GM19238 (cell line): Measurements from ENCODE around the gene PATE4.
"Not testable (repeated sequence)": the region's sequence is repeated elsewhere in the genome, so short reads cannot be mapped to it uniquely, and the experiment has no call there.

ENCODE experiments used
- DNase-seq: peaks from one replicate; pipeline ENCODE4 v3.0.0; 2011; ENCODE audit warnings: low spot score; ENCODE audit not compliant: insufficient read length

Gene PATE4, protein sequence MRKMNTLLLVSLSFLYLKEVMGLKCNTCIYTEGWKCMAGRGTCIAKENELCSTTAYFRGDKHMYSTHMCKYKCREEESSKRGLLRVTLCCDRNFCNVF

DNA sequence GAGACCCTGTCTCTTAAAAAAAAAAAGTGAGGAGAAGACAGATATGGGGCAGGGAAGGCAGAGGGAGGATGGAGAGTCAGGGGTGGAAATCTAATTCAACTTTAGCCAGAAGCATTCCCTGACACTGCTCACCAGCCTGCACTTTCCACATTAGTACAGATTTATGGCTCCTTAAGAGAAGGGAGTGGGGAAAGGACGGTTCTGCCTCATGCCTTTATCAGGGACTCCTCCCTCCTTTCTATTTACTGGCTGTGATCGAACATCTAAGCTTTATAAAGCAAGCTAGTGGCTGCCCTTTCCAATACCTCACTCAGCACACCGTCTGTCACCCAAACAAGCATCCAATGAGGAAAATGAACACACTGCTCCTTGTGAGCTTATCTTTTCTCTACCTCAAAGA lies at the start of gene PATE4:
Gene PATE4 (plus strand): TSS at position 301 of the 400 bp plus-strand sequence. CDS start 44 bp downstream, at position 345.
- DNase-seq, result no peak

DNA sequence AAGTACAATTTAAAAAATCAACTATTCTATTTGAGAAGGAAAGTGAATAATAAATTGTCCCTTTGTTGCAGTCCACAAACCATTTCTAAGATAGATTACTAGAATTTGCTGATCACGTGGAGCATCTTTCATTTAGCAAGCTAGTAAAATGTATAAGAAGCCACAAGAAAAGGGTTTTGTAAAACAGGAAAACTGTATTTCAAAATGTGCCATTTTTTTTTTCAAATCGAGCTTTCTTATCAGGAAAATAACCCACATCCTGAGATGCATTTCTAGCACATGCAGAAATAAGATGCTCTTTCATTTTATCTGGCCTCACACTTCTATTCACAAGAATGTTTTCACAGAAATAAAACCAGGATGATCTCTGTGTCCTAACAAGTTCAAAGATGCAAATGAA lies 48.4 kb upstream of the PATE4 start:
- no peak for DNase-seq

DNA sequence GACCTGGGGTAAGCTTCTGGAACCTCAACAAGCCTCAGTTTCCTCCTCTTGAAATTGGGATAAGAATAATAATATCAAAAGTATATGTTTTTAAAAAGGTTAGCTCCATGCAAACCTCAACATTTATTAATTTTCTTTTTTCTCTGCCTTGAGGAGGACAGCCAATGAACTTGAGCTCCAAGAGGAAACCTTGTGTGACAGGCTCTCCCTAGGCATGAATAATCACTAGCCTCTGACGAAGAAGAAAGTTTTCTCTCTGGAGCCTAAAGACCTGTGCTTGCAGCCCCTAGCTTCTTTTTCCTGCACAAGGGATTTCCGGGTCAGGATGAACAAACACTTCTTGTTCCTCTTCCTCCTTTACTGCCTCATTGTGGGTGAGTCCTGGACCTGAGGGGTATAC lies 45.3 kb upstream of the PATE4 start, which contains the start of gene PATE3:
Gene PATE3 (plus strand): TSS at position 301 of the 400 bp plus-strand sequence. CDS start 25 bp downstream, at position 326.
- DNase-seq, result no peak

DNA sequence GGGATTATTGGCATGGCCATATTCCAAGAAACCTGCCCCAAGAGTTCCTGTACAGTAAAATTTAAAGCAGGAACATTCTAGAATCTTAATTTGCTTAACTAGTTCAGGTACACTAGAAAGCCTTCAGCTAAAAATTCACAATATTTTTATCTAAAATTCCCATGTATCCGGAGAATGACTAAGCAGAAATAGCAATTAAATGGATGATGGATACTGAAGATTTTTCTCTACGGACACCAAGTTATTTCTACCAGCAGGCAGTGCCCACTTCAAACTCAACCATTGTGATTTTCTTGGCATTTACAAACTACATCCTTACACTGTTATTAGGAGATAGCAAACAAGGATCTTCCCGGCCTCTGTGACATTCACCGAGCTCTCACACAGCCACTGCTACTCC lies 42.3 kb upstream of the PATE4 start:
- DNase-seq, result no peak

DNA sequence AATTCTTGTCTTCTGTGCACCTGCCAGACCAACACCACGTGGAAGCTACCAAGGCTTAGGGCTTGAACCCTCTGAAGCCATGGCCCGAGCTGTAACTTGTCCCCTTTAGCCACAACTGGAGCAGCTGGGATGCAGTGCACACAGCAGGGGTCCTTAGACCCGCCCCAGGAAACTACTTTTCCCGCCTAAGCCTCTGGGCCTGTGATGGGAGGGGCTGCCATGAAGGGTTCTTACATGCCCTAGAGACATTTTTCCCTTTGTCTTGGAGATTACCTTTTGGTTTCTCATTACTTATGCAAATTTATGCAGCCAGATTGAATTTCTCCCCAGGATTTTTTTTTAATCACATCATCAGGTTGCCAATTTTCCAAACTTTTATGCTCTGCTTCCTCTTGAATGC lies 35.5 kb upstream of the PATE4 start:
- no peak for DNase-seq

DNA sequence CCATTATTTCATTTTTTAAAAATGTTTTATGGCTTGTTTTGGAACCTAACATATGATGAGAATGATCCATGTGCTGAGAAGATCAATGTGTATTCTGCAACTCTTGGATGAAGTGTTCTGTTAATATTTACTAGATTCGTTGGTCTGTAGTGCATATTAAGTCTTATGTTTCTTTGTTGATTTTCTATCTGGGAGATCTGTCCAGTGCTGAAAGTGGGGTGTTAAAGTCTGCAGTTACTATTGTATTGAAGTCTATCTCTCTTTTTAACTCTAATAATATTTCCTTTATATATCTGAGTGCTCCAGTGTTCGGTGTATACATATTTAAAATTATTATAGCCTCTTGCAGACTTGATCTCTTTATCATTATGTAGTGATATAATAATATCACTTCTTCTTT lies 33.3 kb upstream of the PATE4 start:
- no peak for DNase-seq

DNA sequence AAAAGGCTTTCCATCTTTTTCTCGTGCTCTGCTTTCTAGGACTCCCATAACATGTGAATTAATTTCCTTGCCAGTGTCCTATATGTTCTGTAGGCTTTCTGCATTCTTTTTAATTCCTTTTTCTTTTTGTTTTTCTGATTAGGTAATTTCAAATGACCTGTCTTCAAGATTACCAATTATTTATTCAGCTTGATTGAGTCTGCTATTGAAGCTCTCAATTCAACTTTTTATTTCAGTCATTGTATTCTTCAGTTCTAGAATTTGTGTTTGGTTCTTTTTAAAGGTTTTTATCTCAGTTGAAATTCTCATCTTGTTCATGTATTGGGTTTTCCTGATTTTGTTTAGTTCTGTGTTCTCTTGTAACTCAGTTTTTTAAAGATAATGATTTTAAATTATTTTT lies 30.7 kb upstream of the PATE4 start:
- DNase-seq, result no peak

DNA sequence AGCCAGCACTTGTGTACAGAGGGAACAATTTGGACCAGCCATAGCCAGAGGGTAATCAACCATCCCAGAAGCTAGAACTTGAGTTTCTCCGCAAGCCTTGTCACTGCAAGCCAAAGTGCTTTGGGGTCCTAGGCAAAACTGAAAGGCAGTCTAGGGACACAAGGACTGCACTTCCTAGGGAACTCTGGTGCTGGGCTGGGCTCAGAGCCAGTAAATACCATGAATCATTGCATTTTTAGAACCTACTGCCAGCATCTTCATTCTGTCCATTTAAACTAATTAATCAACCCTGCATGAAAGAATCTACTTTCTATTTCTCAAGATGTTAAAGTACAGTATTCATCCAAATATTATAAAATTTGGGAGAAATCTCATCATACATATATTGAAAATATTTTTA lies 25.2 kb upstream of the PATE4 start:
- no peak for DNase-seq

DNA sequence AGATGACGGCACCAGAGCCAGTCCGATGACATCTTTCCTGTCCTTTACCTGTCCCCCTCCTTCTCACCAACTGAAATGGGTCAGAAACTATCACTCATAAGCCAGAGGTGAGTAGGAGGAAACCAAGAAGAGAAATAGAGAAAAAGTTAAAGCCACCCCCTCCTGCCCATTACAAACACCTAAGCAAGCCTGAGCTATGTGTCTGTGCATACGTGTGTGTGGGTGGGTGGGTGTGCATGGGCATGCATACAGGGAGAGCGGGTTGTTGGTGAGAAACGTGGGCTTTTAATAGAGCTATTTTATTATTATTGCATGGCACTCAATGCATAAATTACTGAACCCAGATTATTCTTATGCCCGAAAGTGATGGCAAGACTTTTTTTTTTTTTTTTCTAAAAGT lies 2.6 kb downstream of the PATE4 start:
- DNase-seq, result no peak

DNA sequence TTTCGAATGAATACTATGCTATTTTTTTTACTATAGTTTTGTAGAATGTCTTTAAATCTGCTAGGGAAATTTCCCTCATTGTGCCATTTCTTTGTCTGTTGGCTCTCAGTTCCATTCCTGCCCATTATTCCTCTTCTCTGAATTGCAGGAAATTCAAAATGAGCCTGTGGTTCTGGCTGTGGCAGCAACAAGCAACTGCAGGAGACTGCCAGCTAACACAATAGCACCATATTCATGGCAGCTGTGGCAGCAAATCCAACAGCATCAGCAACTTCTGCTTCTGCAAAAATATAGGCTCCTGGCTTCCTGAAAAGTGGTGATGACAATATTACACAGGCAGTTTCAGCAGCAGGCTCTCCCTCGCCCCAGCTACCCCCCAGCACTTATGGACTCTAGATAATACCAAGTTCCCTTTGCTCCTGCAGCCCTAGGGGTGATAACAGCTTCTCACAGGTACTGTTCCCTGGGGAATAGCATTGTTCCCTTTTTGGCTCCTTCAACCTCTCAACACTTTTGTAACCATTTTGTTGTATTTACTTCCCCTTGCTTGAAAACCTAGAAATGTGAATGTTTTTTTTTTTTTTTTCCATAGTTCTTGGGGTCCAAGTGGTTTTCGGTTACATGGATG lies 9.3 kb downstream of the PATE4 start:
- DNase-seq, result no peak

DNA sequence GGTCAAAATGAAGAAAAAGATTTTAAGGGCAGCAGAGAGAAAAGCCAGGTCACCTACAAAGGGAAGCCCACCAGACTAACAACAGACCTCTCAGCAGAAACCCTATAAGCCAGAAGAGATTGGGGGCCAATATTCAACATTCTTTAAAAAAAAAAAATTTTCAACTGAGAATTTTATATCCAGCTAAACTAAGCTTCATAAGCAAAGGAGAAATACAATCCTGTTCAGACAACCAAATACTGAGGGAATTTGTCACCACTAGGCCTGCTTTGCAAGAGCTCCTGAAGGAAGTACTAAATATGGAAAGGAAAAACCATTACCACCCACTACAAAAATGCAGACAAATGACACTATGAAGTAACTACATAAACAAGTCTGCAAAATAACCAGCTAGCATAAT lies 13.1 kb downstream of the PATE4 start:
- no peak for DNase-seq

DNA sequence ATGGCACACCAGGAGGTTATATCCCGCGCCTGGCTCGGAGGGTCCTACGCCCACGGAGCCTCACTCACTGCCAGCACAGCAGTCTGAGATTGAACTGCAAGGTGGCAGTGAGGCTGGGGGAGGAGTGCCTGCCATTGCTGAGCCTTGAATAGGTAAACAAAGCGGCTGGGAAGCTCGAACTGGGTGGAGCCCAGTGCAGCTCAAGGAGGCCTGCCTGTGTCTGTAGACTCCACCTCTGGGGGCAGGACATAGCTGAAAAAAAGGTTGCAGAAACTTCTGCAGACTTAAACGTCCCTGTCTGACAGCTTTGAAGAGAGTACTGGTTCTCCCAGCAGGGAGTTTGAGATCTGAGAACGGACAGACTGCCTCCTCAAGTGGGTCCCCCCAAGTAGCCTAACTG lies 24.6 kb downstream of the PATE4 start:
- not testable (repeated sequence) for DNase-seq

DNA sequence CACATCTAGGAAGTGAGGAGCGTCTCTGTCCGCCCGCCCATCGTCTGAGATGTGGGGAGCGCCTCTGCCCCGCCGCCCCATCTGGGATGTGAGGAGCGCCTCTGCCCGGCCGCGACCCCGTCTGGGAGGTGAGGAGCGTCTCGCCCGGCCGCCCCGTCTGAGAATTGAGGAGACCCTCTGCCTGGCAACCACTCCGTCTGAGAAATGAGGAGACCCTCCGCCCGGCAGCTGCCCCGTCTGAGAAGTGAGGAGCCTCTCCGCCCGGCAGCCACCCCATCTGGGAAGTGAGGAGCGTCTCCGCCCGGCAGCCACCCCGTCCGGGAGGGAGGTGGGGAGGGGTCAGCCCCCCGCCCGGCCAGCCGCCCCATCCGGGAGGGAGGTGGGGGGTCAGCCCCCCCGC lies 29.7 kb downstream of the PATE4 start:
- not testable (repeated sequence) for DNase-seq

DNA sequence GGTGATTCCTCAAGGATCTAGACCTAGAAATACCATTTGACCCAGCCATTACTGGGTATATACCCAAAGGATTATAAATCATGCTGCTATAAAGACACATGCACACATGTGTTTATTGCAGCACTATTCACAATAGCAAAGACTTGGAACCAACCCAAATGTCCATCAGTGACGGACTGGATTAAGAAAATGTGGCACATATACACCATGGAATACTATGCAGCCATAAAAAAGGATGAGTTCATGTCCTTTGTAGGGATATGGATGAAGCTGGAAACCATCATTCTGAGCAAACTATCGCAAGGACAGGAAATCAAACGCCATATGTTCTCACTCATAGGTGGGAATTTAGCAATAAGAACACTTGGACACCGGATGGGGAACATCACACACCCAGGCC lies 32.2 kb downstream of the PATE4 start:
- not testable (repeated sequence) for DNase-seq

DNA sequence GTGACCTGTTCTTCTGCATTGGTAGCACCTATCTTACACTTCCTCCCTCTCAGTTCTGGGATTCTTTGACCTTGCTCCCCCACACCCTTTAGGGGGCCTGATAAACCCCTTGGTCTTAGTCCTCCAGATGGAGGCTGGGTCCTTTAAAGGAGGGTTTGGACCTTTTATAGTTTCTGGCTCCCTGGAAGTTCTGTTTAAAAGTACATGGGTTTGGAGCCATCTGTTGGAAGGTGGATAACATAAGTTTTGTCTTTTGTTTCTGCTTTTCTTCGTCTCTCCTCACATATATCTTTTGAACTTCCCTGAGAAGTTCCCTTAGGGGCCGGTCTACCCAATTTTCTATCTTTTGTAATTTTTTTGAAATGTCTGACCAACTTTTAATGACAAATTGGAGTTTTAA lies 36.4 kb downstream of the PATE4 start:
- no peak for DNase-seq

DNA sequence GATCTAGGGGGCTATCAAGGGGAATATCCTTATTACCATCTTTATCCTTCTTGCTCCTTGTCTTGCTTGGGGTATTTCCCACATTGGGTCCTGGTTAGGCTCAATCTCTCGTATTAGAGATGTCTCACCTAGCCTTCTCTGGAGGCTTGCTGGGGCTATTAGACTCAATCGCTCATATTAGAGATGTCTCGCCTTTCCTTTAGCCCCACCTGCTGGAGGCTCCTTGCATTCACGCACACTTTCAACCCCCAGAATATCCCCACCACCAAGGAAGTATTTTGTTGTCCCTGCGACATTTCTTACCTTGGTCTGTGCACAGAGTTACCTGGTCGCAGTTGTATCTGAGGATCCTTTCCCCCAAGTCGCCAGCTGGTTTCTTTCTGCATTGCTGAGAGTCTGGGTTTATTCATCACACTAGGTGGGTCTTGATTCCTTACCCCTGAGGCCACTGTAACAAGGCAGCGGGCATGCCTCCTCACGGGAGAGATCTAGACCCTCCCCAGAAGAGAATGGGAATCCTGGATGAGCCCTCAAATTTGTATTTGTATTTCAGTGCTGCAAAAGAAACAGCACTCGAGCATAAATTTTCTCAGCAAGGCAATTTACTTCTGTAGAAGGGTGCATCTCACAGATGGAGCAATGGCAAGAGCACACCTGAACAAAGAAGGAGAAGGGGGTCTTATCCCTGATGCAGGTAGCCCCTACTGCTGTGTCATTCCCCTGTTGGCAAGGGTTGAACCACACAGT lies 38.4 kb downstream of the PATE4 start:
- DNase-seq, result no peak

DNA sequence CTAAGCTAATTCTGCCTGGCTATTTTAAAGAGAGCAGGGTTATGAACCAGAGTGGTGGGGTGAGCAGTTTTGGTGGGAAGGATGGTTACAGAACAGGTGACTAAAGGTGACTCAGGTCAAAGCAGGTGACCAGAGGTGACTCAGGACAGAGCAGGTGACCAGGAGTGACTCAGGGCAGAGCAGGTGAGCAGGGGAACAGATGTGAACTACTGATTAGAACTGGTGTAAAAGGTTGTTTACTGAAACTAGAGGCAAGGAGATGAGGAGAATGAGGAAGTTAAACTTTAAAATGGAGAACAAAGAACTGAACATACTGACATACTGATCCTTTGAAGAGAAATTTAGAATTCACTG lies 39.0 kb downstream of the PATE4 start:
- DNase-seq, result no peak

DNA sequence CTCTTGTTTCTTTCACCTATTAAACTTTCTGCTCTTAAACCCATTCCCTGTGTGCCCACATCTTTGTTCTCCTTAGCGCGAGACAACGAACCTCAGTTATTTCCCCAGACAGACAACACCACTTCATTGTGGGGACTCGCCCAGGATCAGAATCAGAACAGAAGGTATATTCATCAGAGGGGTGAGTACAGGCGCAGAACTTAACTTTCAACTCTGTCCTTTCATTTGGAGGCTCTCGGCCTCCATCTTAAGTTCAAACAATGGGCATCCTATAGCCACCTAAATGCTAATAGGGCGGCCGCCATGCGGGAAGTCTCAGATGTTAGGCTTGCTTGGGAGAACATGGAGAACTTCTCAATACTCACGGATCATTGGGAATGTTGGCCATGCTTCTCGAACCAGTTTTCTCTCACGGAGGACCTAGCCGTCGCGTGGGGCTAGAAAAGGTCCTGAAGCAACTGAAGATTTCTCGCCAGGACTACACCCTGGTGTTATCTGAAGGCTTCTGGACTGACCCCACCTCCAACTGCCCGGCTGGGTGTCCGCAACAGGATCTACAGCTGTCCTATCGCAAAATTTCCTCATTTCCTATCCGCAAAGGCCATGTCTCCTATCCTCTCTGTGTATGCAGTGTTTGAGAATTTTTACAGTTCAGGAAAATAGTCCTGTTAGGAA lies 40.9 kb downstream of the PATE4 start:
- no peak for DNase-seq

DNA sequence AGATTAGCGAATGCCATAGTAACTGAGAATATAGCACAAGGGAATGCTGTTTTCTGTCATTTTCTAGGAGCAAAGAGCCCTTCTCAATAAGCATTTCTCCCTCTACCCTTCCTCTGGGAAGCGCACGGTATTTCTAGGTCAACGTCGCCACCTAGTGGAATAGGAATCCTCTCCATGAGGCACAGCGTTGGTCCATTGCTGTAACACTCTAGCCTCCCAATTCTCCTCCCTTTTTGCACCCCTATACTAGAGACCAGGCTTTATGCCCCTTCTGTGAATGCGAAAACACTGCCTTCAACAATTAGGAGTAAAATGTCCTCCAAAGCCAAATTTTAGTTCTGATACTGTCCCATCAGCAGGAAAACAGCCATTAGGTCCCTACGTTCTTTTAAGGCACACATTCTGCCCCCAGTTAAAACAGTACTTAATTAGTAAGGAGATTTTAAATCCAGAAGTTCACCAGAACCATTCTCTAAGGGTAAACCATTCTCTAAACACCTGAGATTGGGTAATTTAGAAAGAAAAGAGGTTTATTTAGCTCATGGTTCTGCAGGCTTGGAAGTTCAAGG lies 41.5 kb downstream of the PATE4 start:
- no peak for DNase-seq

DNA sequence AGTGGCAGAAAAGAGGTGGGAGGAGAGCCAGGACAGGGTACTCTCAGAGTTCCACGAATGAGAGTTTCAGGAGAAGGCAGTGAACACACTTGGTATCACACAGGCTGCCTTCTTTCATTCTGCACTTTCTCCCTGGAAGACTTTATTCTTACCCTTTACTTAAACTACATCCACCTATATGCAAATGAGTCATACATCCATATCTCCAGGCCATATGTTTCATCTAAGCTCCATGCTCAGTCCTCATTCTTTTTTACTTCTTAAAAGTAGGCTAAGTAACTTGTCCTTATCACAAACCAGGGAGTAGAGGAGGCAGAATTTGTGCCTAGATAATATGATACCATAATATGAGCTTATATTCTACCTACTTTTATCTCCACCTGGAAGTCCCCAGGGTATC lies 48.2 kb downstream of the PATE4 start:
- DNase-seq, result no peak

DNA sequence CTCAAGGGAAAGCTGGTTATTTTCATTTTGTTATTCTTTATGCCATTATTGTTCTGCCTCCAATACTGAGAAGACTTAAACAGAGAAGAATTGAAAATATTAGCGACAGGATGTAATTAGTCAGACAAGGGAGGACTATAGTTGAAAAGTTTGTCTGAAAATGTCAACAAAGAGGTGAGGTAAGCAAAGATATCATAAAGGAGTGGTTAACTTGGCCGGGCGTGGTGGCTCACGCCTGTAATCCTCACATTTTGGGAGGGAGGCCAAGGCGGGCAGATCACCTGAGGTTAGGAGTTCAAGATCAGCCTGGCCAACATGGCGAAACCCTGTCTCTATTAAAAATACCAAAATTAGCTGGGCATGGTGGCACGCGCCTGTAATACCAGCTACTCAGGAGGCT lies 50.3 kb downstream of the PATE4 start:
- no peak for DNase-seq

DNA sequence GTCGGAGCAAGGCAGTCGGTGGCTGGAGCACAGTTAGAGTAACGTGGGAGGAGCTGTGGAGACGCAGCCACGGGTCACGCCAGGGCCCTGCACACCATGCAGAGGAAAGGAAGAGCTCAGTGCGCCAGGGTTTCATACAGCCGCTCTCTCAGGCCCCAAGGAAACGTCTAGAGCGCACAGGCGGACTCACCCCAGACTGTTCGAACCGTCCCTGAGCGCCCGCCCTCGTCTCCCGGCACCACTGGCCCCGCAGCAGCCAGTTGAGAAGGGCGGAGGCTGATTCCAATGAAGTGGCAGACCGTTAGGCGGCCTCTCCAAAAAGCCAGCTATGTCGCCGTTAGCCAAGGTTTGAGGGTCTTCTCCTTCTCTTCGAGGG lies 53.9 kb downstream of the PATE4 start:
- peak; percentile 17 for DNase-seq
